IMR-90 (cell line): ENCODE measurements around the gene WDR70. TPM values are rescaled to one million over a fixed set of nuclear protein-coding genes. Genes with fewer than 3 reads are reported as not detected.
A peak's percentile ranks its signal among the peaks of the same experiment; 100 is the strongest.
"Not testable (repeated sequence)": the region's sequence is repeated elsewhere in the genome, so short reads cannot be mapped to it uniquely, and the experiment has no call there.

Experiments
- ATAC-seq: fragments of 200-7000 bp; cut with Tn5 transposase; 2 replicates; pipeline ENCODE4 v1.9.1; 2020; ENCODE audit warnings: low read depth, mild to moderate bottlenecking, moderate library complexity
- BruUV-seq: library from RNA; stranded (reverse); fragments of 400-500 nt; replicated peaks from 2 replicates; lab custom pipeline; 2021; lab: Mats Ljungman, UMichigan
- CTCF ChIA-PET: fragments of 300-600 bp; formaldehyde crosslinking; extraction: SDS; loops from one replicate; lab custom pipeline; 2021; ENCODE audit warnings: antibody characterized with exemption; lab: Yijun Ruan, JAX
- POLR2A ChIA-PET: fragments of 300-600 bp; sonication (Branson Sonifier 250); formaldehyde crosslinking; loops from one replicate; lab custom pipeline; 2022; ENCODE audit warnings: antibody characterized with exemption; ENCODE audit not compliant: unreplicated experiment; lab: Charles Lee
- DNase-seq: peaks from one replicate; pipeline ENCODE4 v3.0.0; 2013
- H2AFZ ChIP-seq: replicated peaks from 2 replicates; pipeline ENCODE3; 2013; ENCODE audit warnings: low read length, mild to moderate bottlenecking; ENCODE audit not compliant: poor library complexity
- H2AK5ac ChIP-seq: 2 replicates; pipeline ENCODE4 v1.6.1; 2013; ENCODE audit warnings: low read depth, low read length, inconsistent platforms
- H2AK9ac ChIP-seq: replicated peaks from 2 replicates; pipeline ENCODE3; 2013; ENCODE audit warnings: mild to moderate bottlenecking, low read depth, low read length, moderate library complexity; ENCODE audit not compliant: poor library complexity
- H2BK120ac ChIP-seq: 2 replicates; pipeline ENCODE4 v1.6.1; 2013; ENCODE audit warnings: low read depth, low read length, inconsistent platforms
- H2BK15ac ChIP-seq: 3 replicates; pipeline ENCODE4 v1.6.1; 2013; ENCODE audit warnings: low read depth, low read length, inconsistent platforms
- H2BK20ac ChIP-seq: 2 replicates; pipeline ENCODE4 v1.6.1; 2013; ENCODE audit warnings: low read depth, mild to moderate bottlenecking, inconsistent platforms, low read length, moderate library complexity
- H2BK5ac ChIP-seq: 2 replicates; pipeline ENCODE4 v1.6.1; 2013; ENCODE audit warnings: mild to moderate bottlenecking, low read depth, low read length, inconsistent platforms; ENCODE audit not compliant: poor library complexity, severe bottlenecking
- H3K14ac ChIP-seq: replicated peaks from 2 replicates; pipeline ENCODE4 v1.6.1; 2013; ENCODE audit warnings: low read depth, low read length, inconsistent platforms
- H3K18ac ChIP-seq: 2 replicates; pipeline ENCODE4 v1.6.1; 2013; ENCODE audit warnings: low read depth, low read length, control low read depth
- H3K23ac ChIP-seq: 2 replicates; pipeline ENCODE4 v1.6.1; 2013; ENCODE audit warnings: low read depth, low read length, inconsistent platforms
- H3K27ac ChIP-seq: 2 replicates; pipeline ENCODE4 v1.5.1; 2013; ENCODE audit warnings: mild to moderate bottlenecking, control low read depth, low read length; ENCODE audit not compliant: insufficient read depth
- H3K27me3 ChIP-seq: 2 replicates; pipeline ENCODE4 v1.6.1; 2013; ENCODE audit warnings: low read length; ENCODE audit not compliant: control insufficient read depth, insufficient read depth
- H3K36me3 ChIP-seq: 2 replicates; pipeline ENCODE4 v1.6.1; 2013; ENCODE audit warnings: low read length, mixed read lengths; ENCODE audit not compliant: control insufficient read depth, insufficient read depth
- H3K4ac ChIP-seq: 2 replicates; pipeline ENCODE4 v1.6.1; 2013; ENCODE audit warnings: low read depth, low read length, inconsistent platforms
- H3K4me1 ChIP-seq: 2 replicates; pipeline ENCODE4 v1.6.1; 2013; ENCODE audit warnings: low read length, mixed read lengths; ENCODE audit not compliant: control insufficient read depth, insufficient read depth
- H3K4me2 ChIP-seq: 2 replicates; pipeline ENCODE4 v1.6.1; 2013; ENCODE audit warnings: low read depth, mild to moderate bottlenecking, control low read depth, low read length, moderate library complexity
- H3K4me3 ChIP-seq: 2 replicates; pipeline ENCODE4 v1.5.1; 2013; ENCODE audit warnings: low read depth, mild to moderate bottlenecking, control low read depth, low read length, moderate library complexity; ENCODE audit not compliant: insufficient read depth
- H3K56ac ChIP-seq: 2 replicates; pipeline ENCODE4 v1.6.1; 2013; ENCODE audit warnings: low read length, inconsistent platforms; ENCODE audit not compliant: insufficient read depth; ENCODE audit errors: extremely low read depth
- H3K79me1 ChIP-seq, 2 experiments: 2 replicates each; pipeline ENCODE4 v1.6.1; 2013; ENCODE audit warnings: low read length in 2 of 2, inconsistent platforms in 1 of 2, low read depth in 1 of 2
- H3K9ac ChIP-seq: 2 replicates; pipeline ENCODE4 v1.6.1; 2013; ENCODE audit warnings: low read depth, low read length, control low read depth
- H3K9me1 ChIP-seq: 2 replicates; pipeline ENCODE4 v1.6.1; 2013; ENCODE audit warnings: low read length, inconsistent platforms; ENCODE audit not compliant: insufficient read depth
- H3K9me3 ChIP-seq: 2 replicates; pipeline ENCODE4 v1.6.1; 2013; ENCODE audit warnings: low read length; ENCODE audit not compliant: control insufficient read depth, insufficient read depth
- H4K20me1 ChIP-seq: 2 replicates; pipeline ENCODE4 v1.6.1; 2013; ENCODE audit warnings: low read length, inconsistent platforms; ENCODE audit not compliant: insufficient read depth
- H4K5ac ChIP-seq: 2 replicates; pipeline ENCODE4 v1.6.1; 2013; ENCODE audit warnings: mild to moderate bottlenecking, low read depth, low read length, control low read depth
- H4K8ac ChIP-seq, 2 experiments: 2 replicates each; pipeline ENCODE4 v1.6.1; 2013; ENCODE audit warnings: low read depth in 2 of 2, low read length in 2 of 2, control low read depth in 1 of 2, inconsistent platforms in 1 of 2
- H4K91ac ChIP-seq: 2 replicates; pipeline ENCODE4 v1.6.1; 2013; ENCODE audit warnings: low read depth, low read length, inconsistent platforms; ENCODE audit not compliant: insufficient read depth
- CEBPB ChIP-seq: IDR thresholded peaks from 2 replicates; pipeline ENCODE4 v1.6.1; 2012; ENCODE audit warnings: low read depth, low read length, improper control_type of control experiment
- FOS ChIP-seq: fragments of 150-350 bp; IDR thresholded peaks from 2 replicates; pipeline ENCODE4 v1.6.1; 2016; ENCODE audit warnings: low read depth, low read length
- MXI1 ChIP-seq: IDR thresholded peaks from 2 replicates; pipeline ENCODE4 v1.6.1; 2012; ENCODE audit warnings: low read depth, mild to moderate bottlenecking, low read length, moderate library complexity, borderline replicate concordance
- NFE2L2 ChIP-seq: fragments of 150-350 bp; IDR thresholded peaks from 2 replicates; pipeline ENCODE4 v1.6.1; 2016; ENCODE audit warnings: low read depth, mild to moderate bottlenecking, low read length
- RAD21 ChIP-seq: IDR thresholded peaks from 2 replicates; pipeline ENCODE4 v1.6.1; 2012; ENCODE audit warnings: low read length, improper control_type of control experiment
- RCOR1 ChIP-seq: IDR thresholded peaks from 2 replicates; pipeline ENCODE4 v1.6.1; 2012; ENCODE audit warnings: mild to moderate bottlenecking, low read length, improper control_type of control experiment; ENCODE audit not compliant: insufficient replicate concordance
- WGBS, 2 experiments: methylation state at CpG; one replicate each; pipeline versions ENCODE4 v1.1.5 to v1.1.7; 2013; ENCODE audit warnings: missing lambda C conversion rate in 2 of 2; ENCODE audit not compliant: insufficient read length in 1 of 2; ENCODE audit errors: extremely low coverage in 2 of 2; 5-methylcytosine and 5-hydroxymethylcytosine counted together
- dilution Hi-C: fragments of 300-500 bp; cut with HindIII; formaldehyde crosslinking; loops from one replicate; pipeline ENCODE4 v1.14.3; 2018; ENCODE audit warnings: low sequenced_read_pairs; ENCODE audit not compliant: unreplicated experiment
- in situ Hi-C: fragments of 300-500 bp; cut with MboI; formaldehyde crosslinking; loops from 3 replicates; pipeline ENCODE4 v1.14.3; 2019; ENCODE audit warnings: low sequenced_read_pairs, inconsistent platforms, mixed read lengths
- intact Hi-C: fragments of 100-400 bp; cut with micrococcal nuclease; formaldehyde crosslinking; loops from 2 replicates; pipeline ENCODE4 v1.10.0; 2022
- polyA plus RNA-seq, 3 experiments: library from polyadenylated mRNA; depleted of rRNA; stranded (reverse); fragments of >200 nt; gene quantifications; 2 replicates each; pipeline ENCODE4 v1.2.3, GENCODE V29; 2012; ENCODE audit warnings: low replicate concordance in 1 of 3
- total RNA-seq: library from RNA; depleted of rRNA; stranded (reverse); fragments of >200 nt; gene quantifications from 2 replicates; pipeline ENCODE4 v1.2.3, GENCODE V29; 2012

WDR70 gene
- total and polyA plus RNA-seq, 2 of the 4 experiments (the other 2 are of a cell fraction) = 16.7 to 29.9 TPM

DNA sequence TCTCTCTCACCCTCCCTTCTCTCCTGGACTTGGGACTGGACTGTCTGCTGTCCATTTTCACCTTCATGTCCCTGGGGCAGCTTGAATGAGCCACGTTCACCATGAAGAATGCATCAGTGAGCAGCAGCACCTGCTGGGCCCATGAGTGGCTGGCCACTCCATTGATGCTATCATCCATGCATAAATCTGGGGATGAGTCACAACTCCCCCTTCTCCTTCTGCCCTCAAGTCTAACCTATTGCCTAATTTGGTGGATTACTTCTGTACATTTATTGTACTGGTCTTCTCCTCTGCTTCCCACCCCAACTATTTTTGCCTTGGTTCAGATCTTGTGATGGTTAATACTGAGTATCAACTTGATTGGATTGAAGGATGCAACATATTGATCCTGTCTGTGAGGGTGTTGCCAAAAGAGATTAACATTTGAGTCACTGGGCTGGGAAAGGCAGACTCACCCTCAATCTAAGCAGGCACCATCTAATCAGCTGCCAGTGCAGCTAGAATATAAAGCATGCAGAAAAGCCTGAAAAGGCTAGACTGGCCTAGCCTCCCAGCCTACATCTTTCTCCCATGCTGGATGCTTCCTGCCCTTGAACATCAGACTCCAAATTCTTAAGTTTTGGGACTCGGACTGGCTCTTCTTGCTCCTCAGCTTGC is 414.0 kb downstream of the WDR70 start:
- 60% methylated on average over 1 of the region's 2 CpGs; no CpG with 5 or more reads in 1 of the 2 experiments for WGBS, 2 experiments
- Histone ChIP-seq H3K4ac (peak overlapping the region; percentile 35; the same call in 1 of the 2 replicates), H3K36me3 (no peaks in the 10 kb centered on the region), H3K79me1 (no peaks in the 10 kb centered on the region), H4K91ac (no peak overlapping the region), H2BK20ac (0 out of 2 replicates have a peak overlapping the region, but pooled peaks have one; percentile 18), H3K18ac (no peak overlapping the region), H3K4me3 (no peak overlapping the region), H2BK120ac (no peak overlapping the region), H4K8ac (no peak overlapping the region), H2AK9ac (peak overlapping the region; percentile 67), H4K20me1 (no peaks in the 10 kb centered on the region), H2BK5ac (peak overlapping the region; percentile 78), H3K23ac (no peak overlapping the region), H3K9me1 (peaks cover 8% of the 10 kb centered on the region; the same call in 1 of the 2 replicates), H3K4me2 (no peak overlapping the region), H3K9me3 (peaks cover 4% of the 10 kb centered on the region; the same call in 1 of the 2 replicates), H2BK15ac (no peak overlapping the region; the same call in 2 of the 3 replicates), H3K14ac (no peak overlapping the region), H3K27me3 (no peaks in the 10 kb centered on the region), H2AFZ (peak overlapping the region; percentile 70), H4K5ac (no peak overlapping the region), H3K56ac (no peak overlapping the region), H2AK5ac (peak overlapping the region; percentile 35; the same call in 1 of the 2 replicates), H3K27ac (no peak overlapping the region), H3K4me1 (peaks cover 2% of the 10 kb centered on the region; the same call in 1 of the 2 replicates), H3K9ac (no peak overlapping the region)
- intact Hi-C loops = no loop called here
- dilution Hi-C loops = no loop called here
- in situ Hi-C loops = no loop called here
- peak; percentile 87 for DNase-seq
- TF ChIP-seq MXI1 (no peak), CEBPB (peak; percentile 85), RCOR1 (peak; percentile 65), NFE2L2 (no peak), RAD21 (peak; percentile 27), FOS (peak; percentile 67; the same call in 1 of the 2 replicates)
- ChIA-PET CTCF (no interaction called here), POLR2A (no interaction called here)
- BruUV-seq = no TSS peak
- ATAC-seq = peak; percentile 73

DNA sequence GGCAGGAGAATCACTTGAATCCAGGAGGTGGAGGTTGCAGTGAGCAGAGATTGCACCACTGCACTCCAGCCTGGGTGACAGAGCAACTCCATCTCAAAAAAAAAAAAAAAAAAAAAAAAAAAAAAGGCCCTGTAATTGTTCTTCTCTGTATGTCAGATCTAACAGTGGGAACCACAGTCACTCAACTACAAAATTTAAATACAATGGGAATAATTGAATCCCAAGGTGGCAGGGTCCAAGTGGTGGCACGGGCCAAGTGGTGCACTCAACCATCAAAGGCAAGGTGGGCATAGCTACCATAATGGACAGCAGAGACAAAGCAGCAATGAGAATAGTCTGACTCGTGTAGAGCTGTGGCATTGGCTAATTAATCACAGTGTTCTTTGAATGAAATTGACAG is 416.2 kb downstream of the WDR70 start:
- BruUV-seq, H3K56ac ChIP-seq, H3K4me2 ChIP-seq, H2BK120ac ChIP-seq, H3K36me3 ChIP-seq, H3K14ac ChIP-seq, H2AK5ac ChIP-seq, dilution Hi-C loops, H4K91ac ChIP-seq, DNase-seq, H3K4ac ChIP-seq, H3K23ac ChIP-seq, H4K20me1 ChIP-seq, H2BK5ac ChIP-seq, ATAC-seq, H3K9ac ChIP-seq, H2BK15ac ChIP-seq, CTCF ChIA-PET, POLR2A ChIA-PET, H2BK20ac ChIP-seq, intact Hi-C loops, H2AFZ ChIP-seq, H4K8ac ChIP-seq, H3K4me1 ChIP-seq, H3K4me3 ChIP-seq, H3K27ac ChIP-seq, H3K27me3 ChIP-seq, H3K9me1 ChIP-seq, H4K5ac ChIP-seq, H3K18ac ChIP-seq, H3K9me3 ChIP-seq, H2AK9ac ChIP-seq, H3K79me1 ChIP-seq, in situ Hi-C loops: not testable (repeated sequence)
- WGBS, 2 experiments = 50% methylated on average over 1 of the region's 2 CpGs; no CpG with 5 or more reads in 1 of the 2 experiments
